A549 (cell line): Measurements from ENCODE around the gene NOL7. TPM values are rescaled to one million over a fixed set of nuclear protein-coding genes. Genes with fewer than 3 reads are reported as not detected.
A peak's percentile ranks its signal among the peaks of the same experiment; 100 is the strongest.

ENCODE experiments used
- ATAC-seq, 2 experiments: fragments of 200-7000 bp in 1 of 2; fragments of >200 bp in 1 of 2; cut with Nextera tagmentation in 1 of 2; cut with Tn5 transposase in 1 of 2; 3 replicates each; pipeline versions ENCODE4 v1.8.0 to v1.9.1; 2018 to 2020; ENCODE audit warnings: mild to moderate bottlenecking in 1 of 2, moderate library complexity in 1 of 2
- CTCF ChIA-PET: fragments of 300-600 bp; sonication (Branson Sonifier 250); formaldehyde crosslinking; extraction: SDS; loops from one replicate; lab custom pipeline; 2021; ENCODE audit warnings: antibody characterized with exemption, inconsistent platforms; lab: Yijun Ruan, JAX
- POLR2A ChIA-PET: fragments of 350-600 bp; formaldehyde crosslinking; extraction: SDS; loops from one replicate; lab custom pipeline; 2021; ENCODE audit warnings: antibody characterized with exemption, inconsistent platforms; lab: Yijun Ruan, JAX
- DNase-seq, 2 experiments: peaks; one replicate each; pipeline versions ENCODE4 v3.0.0 to v3.0.0-alpha.2; 2011 to 2016; ENCODE audit warnings: low read depth in 1 of 2, low spot score in 1 of 2
- FAIRE-seq: peaks from 2 replicates; lab custom pipeline; 2011; peaks lifted over from hg19 to GRCh38; lab: Jason Lieb, UNC
- H3K27ac ChIP-seq, 2 experiments: fragments of >200 bp; sonication (Bioruptor Twin); formaldehyde crosslinking; 3 replicates each; pipeline ENCODE4 v1.5.1; 2016 to 2017
- H3K4me1 ChIP-seq: fragments of >200 bp; sonication (Bioruptor Twin); formaldehyde crosslinking; 3 replicates; pipeline ENCODE4 v1.6.1; 2016
- H3K4me2 ChIP-seq: fragments of >200 bp; sonication (Bioruptor Twin); formaldehyde crosslinking; 3 replicates; pipeline ENCODE4 v1.6.1; 2016
- H3K4me3 ChIP-seq: fragments of >200 bp; sonication (Bioruptor Twin); formaldehyde crosslinking; 3 replicates; pipeline ENCODE4 v1.5.1; 2016
- H3K9me3 ChIP-seq: fragments of >200 bp; sonication (Bioruptor Twin); formaldehyde crosslinking; 3 replicates; pipeline ENCODE4 v1.6.1; 2016
- ATOH8 ChIP-seq: fragments of 250-450 bp; sonication (Bioruptor Pico); IDR thresholded peaks from 2 replicates; pipeline ENCODE4 v1.5.0; 2020; ENCODE audit warnings: low read depth, mild to moderate bottlenecking, moderate library complexity
- EHMT2 ChIP-seq: fragments of 200-600 bp; sonication (generic); IDR thresholded peaks from 2 replicates; pipeline ENCODE4 v1.6.1; 2016; ENCODE audit warnings: antibody characterized with exemption, low read depth, mild to moderate bottlenecking, moderate library complexity
- ELK1 ChIP-seq: fragments of 150-350 bp; IDR thresholded peaks from 2 replicates; pipeline ENCODE4 v1.6.1; 2014; ENCODE audit warnings: low read depth, mild to moderate bottlenecking, low read length
- FOSL2 ChIP-seq, 2 experiments: fragments of 450-650 bp in 1 of 2; fragments of >200 bp in 1 of 2; sonication (Bioruptor Twin) in 1 of 2; formaldehyde crosslinking; IDR thresholded peaks; 2 replicates each; pipeline versions ENCODE4 v1.5.0 to v1.6.1; 2016 to 2020; ENCODE audit warnings: mild to moderate bottlenecking in 1 of 2, moderate library complexity in 1 of 2
- KDM1A ChIP-seq: fragments of 200-600 bp; sonication (generic); IDR thresholded peaks from 2 replicates; pipeline ENCODE4 v1.6.1; 2016; ENCODE audit warnings: low read depth, mild to moderate bottlenecking
- KDM5A ChIP-seq: fragments of 200-600 bp; sonication (generic); IDR thresholded peaks from 2 replicates; pipeline ENCODE4 v1.6.1; 2016; ENCODE audit warnings: antibody characterized with exemption, mild to moderate bottlenecking
- MAFK ChIP-seq: fragments of 450-650 bp; IDR thresholded peaks from 2 replicates; pipeline ENCODE4 v1.6.1; 2014; ENCODE audit not compliant: partially characterized antibody
- MAX ChIP-seq: IDR thresholded peaks from 2 replicates; pipeline ENCODE4 v1.6.1; 2012
- POLR2AphosphoS2 ChIP-seq: conservative IDR thresholded peaks from 2 replicates; pipeline ENCODE4 v1.6.1; 2012; ENCODE audit warnings: low read length, improper control_type of control experiment, inconsistent platforms
- RAD21 ChIP-seq, 2 experiments: fragments of >200 bp in 1 of 2; sonication (Bioruptor Twin) in 1 of 2; formaldehyde crosslinking in 1 of 2; IDR thresholded peaks in 1 of 2; conservative IDR thresholded peaks in 1 of 2; 2 replicates in 1 of 2; 3 replicates in 1 of 2; pipeline ENCODE4 v1.6.1; 2012 to 2018; ENCODE audit warnings: inconsistent platforms in 1 of 2
- RFX5 ChIP-seq: fragments of 450-650 bp; IDR thresholded peaks from 2 replicates; pipeline ENCODE4 v1.7.1; 2014; ENCODE audit warnings: antibody characterized with exemption, mild to moderate bottlenecking, moderate library complexity
- RNF2 ChIP-seq: fragments of 200-600 bp; sonication (generic); IDR thresholded peaks from 2 replicates; pipeline ENCODE4 v1.6.1; 2016; ENCODE audit warnings: low read depth, mild to moderate bottlenecking, antibody characterized with exemption, moderate library complexity, borderline replicate concordance
- SMC3 ChIP-seq: fragments of >200 bp; sonication (Bioruptor Twin); formaldehyde crosslinking; IDR thresholded peaks from 3 replicates; pipeline ENCODE4 v1.6.1; 2018; ENCODE audit warnings: inconsistent platforms
- WGBS: methylation state at CpG from one replicate; pipeline ENCODE4 v1.1.6; 2017; ENCODE audit errors: missing lambda C conversion rate; 5-methylcytosine and 5-hydroxymethylcytosine counted together
- polyA plus RNA-seq, 4 experiments: library from polyadenylated mRNA; depleted of rRNA in 3 of 4; stranded (reverse); fragments of >200 nt; fragmentation: RNase III in 1 of 4; extraction: RNeasy Plus Mini Kit Qiagen cat#74134 plus additional on column Dnase treatment in 1 of 4; gene quantifications; 2 replicates in 3 of 4; 3 replicates in 1 of 4; pipeline ENCODE4 v1.2.3, GENCODE V29; 2011 to 2017
- TF ChIP-seq, protein P1 (sequence below): IDR thresholded peaks from 2 replicates; pipeline ENCODE4 v1.6.1; 2012; ENCODE audit warnings: low read depth, borderline replicate concordance
- TF ChIP-seq, protein P2 (sequence below): fragments of 200-600 bp; sonication (generic); IDR thresholded peaks from 2 replicates; pipeline ENCODE4 v1.6.1; 2016; ENCODE audit warnings: antibody characterized with exemption, mild to moderate bottlenecking, moderate library complexity

The NOL7 gene
- polyA plus RNA-seq, 2 of the 4 experiments (the other 2 are of a cell fraction): 75.1 to 85.9 TPM

DNA sequence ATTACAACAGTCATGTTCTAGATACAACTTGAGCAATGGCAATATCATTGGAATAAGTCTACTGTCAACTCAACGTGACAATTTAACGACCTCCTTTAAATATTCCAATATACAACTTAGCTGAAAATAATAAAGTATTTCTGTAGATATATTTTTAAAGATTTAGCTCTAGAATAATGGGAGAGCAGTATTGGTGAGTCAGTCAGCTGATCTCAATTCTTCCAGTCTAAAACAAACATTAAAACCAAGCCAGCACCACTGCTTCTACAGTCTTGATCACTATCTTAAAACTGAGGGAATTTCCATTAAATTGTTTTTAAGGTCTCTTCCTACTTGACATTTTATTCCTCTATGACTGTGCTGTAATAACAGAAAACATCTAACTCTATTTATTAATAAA is 38.2 kb downstream of the NOL7 start:
- WGBS: 85% methylated on average over 2 of the region's 2 CpGs
- no peak for ATAC-seq
- DNase-seq: no peak
- no peak for TF ChIP-seq FOSL2 (IDR thresholded peaks at IDR 0.05)
- no peak for TF ChIP-seq FOSL2 (CRISPR knock-in tag; IDR thresholded peaks at IDR 0.05)
- Histone ChIP-seq H3K9me3 (no peaks in the 10 kb centered on the region), H3K27ac (no peak overlapping the region), H3K4me1 (peaks cover 10% of the 10 kb centered on the region; the same call in 2 of the 3 replicates), H3K4me3 (no peak overlapping the region), H3K4me2 (0 out of 3 replicates have a peak overlapping the region, but pooled peaks have one; percentile 10)
- no peak for FAIRE-seq
- POLR2A ChIA-PET: no interaction called here
- CTCF ChIA-PET: interaction anchor here (1.2 kb wide), 1 partner anchor 22 kb away, joined by 3 read pairs; no protein-coding TSS in a partner anchor

DNA sequence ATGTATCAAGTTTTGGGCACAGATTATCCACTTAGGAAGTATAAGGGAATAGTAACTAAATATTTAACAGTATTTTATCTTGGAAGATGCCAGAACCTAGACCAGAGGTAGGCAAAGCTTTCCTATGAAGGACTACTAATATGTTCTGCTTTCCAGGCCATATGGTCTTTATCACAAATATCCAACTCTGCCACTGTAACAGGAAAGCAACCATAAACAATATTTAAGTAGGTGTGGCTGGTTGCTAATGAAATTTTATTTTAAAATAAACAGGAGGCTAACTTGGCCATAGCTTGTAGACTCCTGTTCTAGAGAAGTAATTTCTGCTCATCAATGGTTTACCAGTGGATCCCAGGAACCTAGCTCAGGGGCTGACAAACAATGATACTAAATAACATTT is 39.4 kb downstream of the NOL7 start:
- Histone ChIP-seq H3K4me1 (peaks cover 10% of the 10 kb centered on the region; the same call in 2 of the 3 replicates), H3K4me3 (no peak overlapping the region), H3K9me3 (no peaks in the 10 kb centered on the region), H3K27ac (no peak overlapping the region), H3K4me2 (no peak overlapping the region)
- DNase-seq (no peak), FAIRE-seq (no peak), ATAC-seq (no peak)
- TF ChIP-seq POLR2AphosphoS2 (no peak), RNF2 (no peak), ELK1 (no peak), SMC3 (no peak), EHMT2 (no peak), KDM1A (no peak), KDM5A (no peak)
- TF ChIP-seq, protein P1, sequence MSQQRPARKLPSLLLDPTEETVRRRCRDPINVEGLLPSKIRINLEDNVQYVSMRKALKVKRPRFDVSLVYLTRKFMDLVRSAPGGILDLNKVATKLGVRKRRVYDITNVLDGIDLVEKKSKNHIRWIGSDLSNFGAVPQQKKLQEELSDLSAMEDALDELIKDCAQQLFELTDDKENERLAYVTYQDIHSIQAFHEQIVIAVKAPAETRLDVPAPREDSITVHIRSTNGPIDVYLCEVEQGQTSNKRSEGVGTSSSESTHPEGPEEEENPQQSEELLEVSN: no peak
- TF ChIP-seq, protein P2, sequence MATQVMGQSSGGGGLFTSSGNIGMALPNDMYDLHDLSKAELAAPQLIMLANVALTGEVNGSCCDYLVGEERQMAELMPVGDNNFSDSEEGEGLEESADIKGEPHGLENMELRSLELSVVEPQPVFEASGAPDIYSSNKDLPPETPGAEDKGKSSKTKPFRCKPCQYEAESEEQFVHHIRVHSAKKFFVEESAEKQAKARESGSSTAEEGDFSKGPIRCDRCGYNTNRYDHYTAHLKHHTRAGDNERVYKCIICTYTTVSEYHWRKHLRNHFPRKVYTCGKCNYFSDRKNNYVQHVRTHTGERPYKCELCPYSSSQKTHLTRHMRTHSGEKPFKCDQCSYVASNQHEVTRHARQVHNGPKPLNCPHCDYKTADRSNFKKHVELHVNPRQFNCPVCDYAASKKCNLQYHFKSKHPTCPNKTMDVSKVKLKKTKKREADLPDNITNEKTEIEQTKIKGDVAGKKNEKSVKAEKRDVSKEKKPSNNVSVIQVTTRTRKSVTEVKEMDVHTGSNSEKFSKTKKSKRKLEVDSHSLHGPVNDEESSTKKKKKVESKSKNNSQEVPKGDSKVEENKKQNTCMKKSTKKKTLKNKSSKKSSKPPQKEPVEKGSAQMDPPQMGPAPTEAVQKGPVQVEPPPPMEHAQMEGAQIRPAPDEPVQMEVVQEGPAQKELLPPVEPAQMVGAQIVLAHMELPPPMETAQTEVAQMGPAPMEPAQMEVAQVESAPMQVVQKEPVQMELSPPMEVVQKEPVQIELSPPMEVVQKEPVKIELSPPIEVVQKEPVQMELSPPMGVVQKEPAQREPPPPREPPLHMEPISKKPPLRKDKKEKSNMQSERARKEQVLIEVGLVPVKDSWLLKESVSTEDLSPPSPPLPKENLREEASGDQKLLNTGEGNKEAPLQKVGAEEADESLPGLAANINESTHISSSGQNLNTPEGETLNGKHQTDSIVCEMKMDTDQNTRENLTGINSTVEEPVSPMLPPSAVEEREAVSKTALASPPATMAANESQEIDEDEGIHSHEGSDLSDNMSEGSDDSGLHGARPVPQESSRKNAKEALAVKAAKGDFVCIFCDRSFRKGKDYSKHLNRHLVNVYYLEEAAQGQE: no peak
- POLR2A ChIA-PET: no interaction called here
- CTCF ChIA-PET: no interaction called here

- H3K9me3 ChIP-seq: no peaks in the 10 kb centered on the region
- ATAC-seq (no peak), DNase-seq (no peak), FAIRE-seq (no peak)
- peaks cover 10% of the 10 kb centered on the region; the same call in 2 of the 3 replicates for H3K4me1 ChIP-seq
- TF ChIP-seq RNF2 (no peak), MAFK (no peak), KDM1A (no peak), RAD21 (conservative IDR thresholded peaks at IDR 0.05 in 1 of 2, IDR thresholded peaks at IDR 0.05 in 1 of 2) (no peak), MAX (no peak), ATOH8 (CRISPR knock-in tag) (no peak), RFX5 (no peak)
- H3K4me3 ChIP-seq: no peak overlapping the region
- no peak overlapping the region for H3K4me2 ChIP-seq
- ChIA-PET POLR2A (no interaction called here), CTCF (no interaction called here)
- WGBS: 94% methylated on average over 1 of the region's 1 CpG
- no peak overlapping the region for H3K27ac ChIP-seq
Observed at GRCh38 chr6:13655700-13656099, 40.6 kb downstream of the NOL7 start.
